ENCODE results near the gene RNF34.

- TF ChIP-seq POLR2A (IDR thresholded peaks at IDR 0.05), result no peak
- TF ChIP-seq, protein P1, sequence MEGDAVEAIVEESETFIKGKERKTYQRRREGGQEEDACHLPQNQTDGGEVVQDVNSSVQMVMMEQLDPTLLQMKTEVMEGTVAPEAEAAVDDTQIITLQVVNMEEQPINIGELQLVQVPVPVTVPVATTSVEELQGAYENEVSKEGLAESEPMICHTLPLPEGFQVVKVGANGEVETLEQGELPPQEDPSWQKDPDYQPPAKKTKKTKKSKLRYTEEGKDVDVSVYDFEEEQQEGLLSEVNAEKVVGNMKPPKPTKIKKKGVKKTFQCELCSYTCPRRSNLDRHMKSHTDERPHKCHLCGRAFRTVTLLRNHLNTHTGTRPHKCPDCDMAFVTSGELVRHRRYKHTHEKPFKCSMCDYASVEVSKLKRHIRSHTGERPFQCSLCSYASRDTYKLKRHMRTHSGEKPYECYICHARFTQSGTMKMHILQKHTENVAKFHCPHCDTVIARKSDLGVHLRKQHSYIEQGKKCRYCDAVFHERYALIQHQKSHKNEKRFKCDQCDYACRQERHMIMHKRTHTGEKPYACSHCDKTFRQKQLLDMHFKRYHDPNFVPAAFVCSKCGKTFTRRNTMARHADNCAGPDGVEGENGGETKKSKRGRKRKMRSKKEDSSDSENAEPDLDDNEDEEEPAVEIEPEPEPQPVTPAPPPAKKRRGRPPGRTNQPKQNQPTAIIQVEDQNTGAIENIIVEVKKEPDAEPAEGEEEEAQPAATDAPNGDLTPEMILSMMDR (IDR thresholded peaks at IDR 0.05), result peak; percentile 80 to 93 (median 86)
Observed at GRCh38 chr12:121443193-121443870, 43.4 kb downstream of the RNF34 start.
